Heart right ventricle (tissue), 16 donors: ENCODE measurements around the gene CGB1. TPM values are rescaled to one million over a fixed set of nuclear protein-coding genes. Genes with fewer than 3 reads are reported as not detected.

ENCODE experiments used
- ATAC-seq, 8 donors: fragments of 200-7000 bp; cut with Tn5 transposase; one replicate each; pipeline ENCODE4 v1.9.1; 2020; ENCODE audit warnings: mild to moderate bottlenecking in 8 of 8, moderate library complexity in 8 of 8, moderate number of reproducible peaks in 1 of 8
- DNase-seq, 2 donors: peaks; one replicate each; pipeline ENCODE4 v3.0.0-alpha.2; 2020
- H3K27ac ChIP-seq, 10 donors: fragments of 200-600 bp; sonication (generic) in 2 of 10; one replicate each; pipeline versions ENCODE4 v1.5.0 to v1.8.0; 2020 to 2022; ENCODE audit warnings: mild to moderate bottlenecking in 3 of 10
- H3K27me3 ChIP-seq, 7 donors: fragments of 200-600 bp; one replicate each; pipeline ENCODE4 v1.8.0; 2021 to 2022; ENCODE audit warnings: mild to moderate bottlenecking in 2 of 7
- H3K36me3 ChIP-seq, 9 donors: fragments of 200-600 bp; sonication (generic) in 1 of 9; one replicate each; pipeline versions ENCODE4 v1.5.0 to v1.8.0; 2020 to 2022; ENCODE audit warnings: mild to moderate bottlenecking in 2 of 9
- H3K4me1 ChIP-seq, 9 donors: fragments of 200-600 bp; sonication (generic) in 1 of 9; one replicate each; pipeline versions ENCODE4 v1.5.0 to v1.8.0; 2020 to 2022; ENCODE audit warnings: mild to moderate bottlenecking in 4 of 9
- H3K4me3 ChIP-seq, 10 donors: fragments of 200-600 bp; sonication (generic) in 2 of 10; one replicate each; pipeline versions ENCODE4 v1.5.0 to v1.8.0; 2020 to 2022; ENCODE audit warnings: mild to moderate bottlenecking in 7 of 10, moderate library complexity in 2 of 10
- H3K9me3 ChIP-seq, 11 donors: fragments of 200-600 bp in 10 of 11; sonication (generic) in 2 of 11; one replicate each; pipeline versions ENCODE4 v1.5.0 to v1.8.0; 2013 to 2022; ENCODE audit warnings: mild to moderate bottlenecking in 2 of 11, control low read depth in 1 of 11, moderate library complexity in 1 of 11
- WGBS, 2 donors: extraction: QIAGEN DNeasy Blood & Tissue Kit; methylation state at CpG; one replicate each; pipeline ENCODE4 v1.1.7; 2013; ENCODE audit warnings: inconsistent platforms in 1 of 2; 5-methylcytosine and 5-hydroxymethylcytosine counted together
- intact Hi-C, 10 donors: fragments of 100-400 bp; cut with DNase I; formaldehyde crosslinking; loops; one replicate each; pipeline versions ENCODE4 v1.11.1 to v1.14.2; 2022
- polyA plus RNA-seq, 2 donors: library from polyadenylated mRNA; stranded (reverse); fragments of 200-250 nt; gene quantifications; one replicate each; pipeline ENCODE4 v1.2.3, GENCODE V29; 2013
- total RNA-seq, 10 donors: library from RNA; stranded (reverse); fragmentation: NEBNext Ultra II Directional in 3 of 10; extraction: Animal tissue kit (Norgen Biotek cat#: 25700) in 3 of 10; gene quantifications; one replicate each; pipeline versions ENCODE4 v1.2.1 to v1.2.4, GENCODE V29; 2021 to 2023
- TF ChIP-seq, protein P1 (sequence below), 9 donors: fragments of 200-600 bp; sonication (generic) in 2 of 9; IDR thresholded peaks; one replicate each; pipeline versions ENCODE4 v1.5.0 to v1.8.0; 2021 to 2022; ENCODE audit warnings: antibody characterized with exemption in 9 of 9, mild to moderate bottlenecking in 5 of 9, moderate library complexity in 1 of 9
- donor health status: Arrhythmogenic right ventricular cardiomyopathy.
- donor health status: ischemic (EF 13 %, LVEDD 7.1; RV severe dilation, severe dysfunction).
- donor health status: healthy with polysubstance abuse.
- donor health status: DM: no; HTN: yes; CAD: no.
- donor health status: DM: no; HTN: no; CAD: no.
- donor health status: ischemic (EF 25% LVEDD 6.9; RV normal size, moderate dysfunction).
- donor health status: ischemic (EF 25% LVEDD 5.7; RV mildly dilated, moderate dysfunction).
- donor health status: healthy.
- donor health status: DM: yes; HTN: yes; CAD: no.
- donor health status: Ischemic cardiomyopathy.
- donor health status: ischemic (EF 35%, LVEDD 5.7; RV mildly dilated, moderate dysfunction).
- donor health status: nonischemic (EF 11% LVEDD 7.7; RV severe dilation, severe dysfunction).
- donor health status: DM: yes; HTN: yes; CAD: no.
- donor health status: PGD.
- donor health status: ischemic (EF 29% LVEDD 5.4; RV normal size, mild dysfunction).
- donor health status: nonischemic (EF 23%, LVEDD 6.1; RV moderate dilation, normal function).

The CGB1 gene
- total and polyA plus RNA-seq, 12 donors, result not detected

DNA sequence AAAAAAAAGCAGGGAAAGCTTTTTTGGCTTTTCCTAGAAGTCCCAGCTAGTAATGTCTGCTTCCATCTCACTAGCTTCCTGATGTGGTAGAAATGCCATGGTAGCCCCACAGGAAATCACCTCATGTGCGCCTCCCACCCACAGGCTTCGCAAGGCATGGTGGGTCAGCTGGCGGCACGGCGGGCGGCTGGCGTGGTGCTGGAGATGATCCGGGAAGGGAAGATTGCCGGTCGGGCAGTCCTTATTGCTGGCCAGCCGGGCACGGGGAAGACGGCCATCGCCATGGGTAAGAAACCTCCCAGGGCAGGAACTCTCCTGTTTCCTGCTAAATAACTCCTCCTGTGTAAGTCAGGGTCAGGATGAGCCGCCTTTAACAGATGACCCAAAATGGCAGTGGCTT, 32.6 kb downstream of the CGB1 start:
- no peak for ATAC-seq
- no peaks in the 10 kb centered on the region for H3K27me3 ChIP-seq

DNA sequence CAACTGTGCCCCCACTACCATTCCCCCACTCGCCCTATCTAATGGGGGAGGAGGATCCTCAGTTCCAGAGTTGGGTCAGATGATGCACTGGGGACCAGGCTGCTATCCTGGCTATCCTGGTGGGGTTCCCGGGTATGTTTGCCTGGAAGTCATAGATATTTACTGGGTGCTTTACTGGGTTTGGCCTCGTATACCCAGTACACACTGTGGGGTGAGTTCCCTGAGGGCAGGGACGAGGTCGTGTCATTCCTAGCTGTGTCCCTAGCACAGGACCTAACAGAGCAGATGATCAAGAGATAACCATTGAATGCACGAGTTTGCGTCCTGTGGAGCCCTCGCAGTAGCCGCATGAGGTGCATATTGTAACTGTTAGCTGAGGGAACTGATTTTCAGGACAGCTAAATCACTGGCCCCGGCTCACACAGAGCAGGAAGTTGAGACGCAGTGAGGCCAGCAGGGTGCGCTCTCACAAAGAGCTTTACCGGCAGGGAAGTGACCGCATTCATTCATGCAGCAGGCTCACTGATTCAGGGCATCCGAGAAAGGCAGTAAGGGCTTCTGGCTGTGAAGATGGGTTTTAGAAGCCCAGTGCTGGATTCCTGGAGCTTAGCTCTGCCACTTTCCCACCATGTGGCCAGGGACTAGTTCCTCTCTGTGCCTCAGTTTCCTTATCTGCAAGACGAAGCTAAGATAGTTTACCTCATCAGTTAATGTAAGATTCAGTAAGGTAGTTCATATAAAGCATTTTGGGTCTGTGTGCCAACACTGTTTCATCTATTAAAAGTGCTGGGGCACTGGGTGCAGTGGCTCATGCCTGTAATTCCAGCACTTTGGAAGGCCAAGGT, 37.0 kb downstream of the CGB1 start:
- 60 to 61% methylated on average over 16 of the region's 16 CpGs for WGBS, 2 donors
- Histone ChIP-seq H3K4me1 (peaks cover 0 to 6% (median 5%) of the 10 kb centered on the region in 9 donors), H3K27me3 (no peaks in the 10 kb centered on the region), H3K27ac (no peak overlapping the region), H3K4me3 (no peak overlapping the region), H3K9me3 (no peaks in the 10 kb centered on the region), H3K36me3 (peaks cover 0 to 44% (median 15%) of the 10 kb centered on the region in 9 donors)
- DNase-seq (peak in 1 of 2 donors; percentile 52), ATAC-seq (peak in 6 of 8 donors; percentile 27 to 71 (median 58))
- TF ChIP-seq, protein P1, sequence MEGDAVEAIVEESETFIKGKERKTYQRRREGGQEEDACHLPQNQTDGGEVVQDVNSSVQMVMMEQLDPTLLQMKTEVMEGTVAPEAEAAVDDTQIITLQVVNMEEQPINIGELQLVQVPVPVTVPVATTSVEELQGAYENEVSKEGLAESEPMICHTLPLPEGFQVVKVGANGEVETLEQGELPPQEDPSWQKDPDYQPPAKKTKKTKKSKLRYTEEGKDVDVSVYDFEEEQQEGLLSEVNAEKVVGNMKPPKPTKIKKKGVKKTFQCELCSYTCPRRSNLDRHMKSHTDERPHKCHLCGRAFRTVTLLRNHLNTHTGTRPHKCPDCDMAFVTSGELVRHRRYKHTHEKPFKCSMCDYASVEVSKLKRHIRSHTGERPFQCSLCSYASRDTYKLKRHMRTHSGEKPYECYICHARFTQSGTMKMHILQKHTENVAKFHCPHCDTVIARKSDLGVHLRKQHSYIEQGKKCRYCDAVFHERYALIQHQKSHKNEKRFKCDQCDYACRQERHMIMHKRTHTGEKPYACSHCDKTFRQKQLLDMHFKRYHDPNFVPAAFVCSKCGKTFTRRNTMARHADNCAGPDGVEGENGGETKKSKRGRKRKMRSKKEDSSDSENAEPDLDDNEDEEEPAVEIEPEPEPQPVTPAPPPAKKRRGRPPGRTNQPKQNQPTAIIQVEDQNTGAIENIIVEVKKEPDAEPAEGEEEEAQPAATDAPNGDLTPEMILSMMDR (IDR thresholded peaks at IDR 0.05), result peak; percentile 23 to 74 (median 61)
- intact Hi-C loops, result loop anchor here in 5 of 10 donors (10.0 kb wide), 4 partner anchors 75 to 215 kb away; partner anchors contain the start of genes KCNA7 (in 2 of the 5), HRC (in 1 of the 5) and TRPM4 (in 1 of the 5)

More for the DNA sequence above, 32.6 kb downstream of the CGB1 start:
- Histone ChIP-seq H3K4me1 (no peaks in the 10 kb centered on the region), H3K4me3 (no peak overlapping the region), H3K9me3 (no peaks in the 10 kb centered on the region), H3K27ac (no peak overlapping the region), H3K36me3 (peaks cover 0 to 86% (median 38%) of the 10 kb centered on the region in 9 donors)
- intact Hi-C loops, result no loop called here
- WGBS, 2 donors, result 96 to 98% methylated on average over 15 of the region's 15 CpGs
- TF ChIP-seq, protein P1 (IDR thresholded peaks at IDR 0.05), result no peak
- DNase-seq, result no peak

DNA sequence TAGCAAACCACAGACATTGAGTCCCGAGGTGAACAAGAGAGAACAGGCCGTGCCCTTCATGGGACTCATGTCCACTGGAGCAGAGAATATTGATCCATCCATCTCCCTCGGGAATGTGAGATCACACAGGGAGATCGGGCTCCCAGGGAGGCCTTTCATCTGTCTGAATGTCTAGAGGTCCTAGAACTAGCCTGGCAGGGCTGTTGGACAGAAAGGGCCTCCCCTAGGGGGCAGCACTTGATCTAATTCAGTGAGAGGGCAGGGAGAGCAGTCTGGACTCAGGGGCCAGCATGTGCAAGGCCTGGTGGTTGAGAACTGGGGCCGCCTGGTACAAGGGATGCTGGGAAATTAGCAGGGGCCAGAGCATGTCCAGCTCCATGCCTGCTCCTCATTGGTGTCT, 38.7 kb downstream of the CGB1 start:
- H3K4me3 ChIP-seq, result no peak overlapping the region
- H3K36me3 ChIP-seq, result peaks cover 0 to 26% (median 0%) of the 10 kb centered on the region in 9 donors
- intact Hi-C loops, result loop anchor here in 5 of 10 donors (10.0 kb wide), 4 partner anchors 77 to 217 kb away; partner anchors contain the start of genes KCNA7 (in 2 of the 5), HRC (in 1 of the 5) and TRPM4 (in 1 of the 5)
- WGBS, 2 donors, result 68% methylated on average over 5 of the region's 5 CpGs
- no peak overlapping the region for H3K27ac ChIP-seq
- H3K4me1 ChIP-seq, result peaks cover 0 to 14% (median 13%) of the 10 kb centered on the region in 9 donors
- DNase-seq (no peak), ATAC-seq (no peak)
- no peaks in the 10 kb centered on the region for H3K27me3 ChIP-seq
- TF ChIP-seq, protein P1 (IDR thresholded peaks at IDR 0.05), result peak in 7 of 9 donors; percentile 28 to 57 (median 37)
- H3K9me3 ChIP-seq, result no peaks in the 10 kb centered on the region

DNA sequence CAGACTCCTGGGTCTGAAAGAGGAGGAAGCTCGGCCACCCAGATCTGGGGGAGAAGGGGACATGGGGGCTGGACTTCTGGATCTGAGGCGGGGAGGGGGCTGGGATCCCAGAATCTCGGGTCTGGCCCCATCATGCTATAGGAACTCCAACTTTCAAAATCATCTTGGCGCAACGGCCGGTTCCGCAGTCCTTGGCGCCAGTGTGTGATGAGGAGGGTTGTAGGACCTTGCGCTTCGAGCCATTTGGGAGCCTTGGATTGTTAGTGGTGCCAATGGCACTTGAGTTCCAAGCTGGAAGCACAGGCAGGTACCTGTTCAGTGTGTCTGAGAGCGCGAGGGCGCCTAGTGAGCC, 42.7 kb downstream of the CGB1 start:
- peak overlapping the region; percentile 42 to 99 (median 88) for H3K4me3 ChIP-seq
- intact Hi-C loops, result loop anchor here in 5 of 10 donors (10.0 kb wide), 4 partner anchors 81 to 221 kb away; partner anchors contain the start of genes KCNA7 (in 2 of the 5), HRC (in 1 of the 5) and TRPM4 (in 1 of the 5)
- TF ChIP-seq, protein P1 (IDR thresholded peaks at IDR 0.05), result no peak
- peaks cover 9 to 47% (median 42%) of the 10 kb centered on the region in 9 donors for H3K4me1 ChIP-seq
- no peak for DNase-seq
- H3K27me3 ChIP-seq, result no peaks in the 10 kb centered on the region
- no peak for ATAC-seq
- H3K36me3 ChIP-seq, result peaks cover 0 to 20% (median 3%) of the 10 kb centered on the region in 9 donors
- H3K9me3 ChIP-seq, result no peaks in the 10 kb centered on the region
- H3K27ac ChIP-seq, result peak overlapping the region; percentile 74 to 98 (median 95)
- WGBS, 2 donors, result 1% methylated on average over 13 of the region's 13 CpGs
